Measurements from ENCODE around the gene UCN2.

Gene UCN2

DNA sequence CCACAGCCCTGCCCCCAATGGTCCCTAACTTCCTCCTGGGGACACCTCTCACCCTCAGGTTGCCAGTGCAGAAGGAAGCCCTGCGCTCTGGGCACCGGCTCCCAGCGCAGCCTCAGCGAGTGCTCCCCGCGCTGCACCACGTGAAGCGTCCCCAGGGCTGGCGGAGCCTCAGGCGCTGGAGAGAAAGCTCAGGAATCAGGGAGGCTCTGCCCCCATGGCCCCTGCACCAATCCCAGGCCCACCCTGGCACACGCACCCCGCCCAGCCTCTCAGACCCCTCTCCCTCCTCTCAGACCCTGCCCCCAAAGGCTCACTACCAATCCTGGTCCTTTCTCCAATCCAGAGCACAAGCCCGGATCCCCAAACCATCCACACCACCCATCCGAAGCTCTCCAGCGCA lies 24.6 kb upstream of the UCN2 start:
- DNase-seq, result no peak

GRCh38 chr3:48587686-48588085 lies 24.1 kb upstream of the UCN2 start:
- no peak for DNase-seq

- no peak for DNase-seq
These were observed 21.8 kb upstream of the UCN2 start for GRCh38 chr3:48585411-48585810.

DNA sequence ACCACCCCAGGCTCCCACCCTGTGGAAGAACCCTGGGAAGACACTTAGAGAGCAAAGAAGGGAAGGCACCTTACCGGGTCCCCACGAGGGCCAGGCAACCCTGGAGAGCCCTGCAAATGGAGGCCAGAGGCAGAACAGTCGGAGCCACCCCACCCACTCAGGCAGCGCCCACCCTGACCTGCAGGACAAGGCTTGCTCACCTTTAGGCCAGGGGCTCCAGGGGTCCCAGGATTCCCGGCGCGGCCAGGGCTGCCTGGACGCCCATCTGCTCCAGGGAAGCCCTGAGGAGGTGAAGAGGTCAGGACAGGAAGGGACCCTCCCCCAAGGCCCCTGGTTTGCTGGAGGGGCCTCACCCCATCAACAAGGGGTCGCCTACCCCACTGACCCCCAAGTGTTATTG lies 21.3 kb upstream of the UCN2 start:
- DNase-seq, result no peak

- no peak for DNase-seq
These were observed 18.3 kb upstream of the UCN2 start for GRCh38 chr3:48581621-48582481.

DNA sequence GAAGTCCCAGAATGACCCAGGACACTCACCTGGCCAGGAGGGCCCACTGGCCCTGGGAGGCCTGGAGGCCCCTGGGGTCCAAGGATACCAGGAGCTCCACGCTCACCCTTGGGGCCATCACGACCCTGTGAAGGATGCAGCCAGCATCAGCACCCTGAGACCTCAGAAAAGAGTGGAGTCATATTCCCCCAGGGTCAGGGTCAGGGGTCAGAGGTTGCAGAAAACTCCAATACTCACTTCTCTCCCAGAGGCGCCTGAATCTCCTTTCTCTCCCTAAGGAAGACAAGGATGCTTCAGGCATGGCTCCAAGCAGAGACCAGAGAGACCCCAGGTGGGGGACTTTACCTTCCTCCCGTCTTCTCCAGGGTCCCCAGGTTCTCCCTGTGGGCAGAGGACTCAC lies 13.1 kb upstream of the UCN2 start:
- no peak for DNase-seq

- no peak for DNase-seq
These were observed 11.8 kb upstream of the UCN2 start for GRCh38 chr3:48575366-48575765.

GRCh38 chr3:48573973-48574585 lies 10.5 kb upstream of the UCN2 start:
- DNase-seq, result no peak

DNA sequence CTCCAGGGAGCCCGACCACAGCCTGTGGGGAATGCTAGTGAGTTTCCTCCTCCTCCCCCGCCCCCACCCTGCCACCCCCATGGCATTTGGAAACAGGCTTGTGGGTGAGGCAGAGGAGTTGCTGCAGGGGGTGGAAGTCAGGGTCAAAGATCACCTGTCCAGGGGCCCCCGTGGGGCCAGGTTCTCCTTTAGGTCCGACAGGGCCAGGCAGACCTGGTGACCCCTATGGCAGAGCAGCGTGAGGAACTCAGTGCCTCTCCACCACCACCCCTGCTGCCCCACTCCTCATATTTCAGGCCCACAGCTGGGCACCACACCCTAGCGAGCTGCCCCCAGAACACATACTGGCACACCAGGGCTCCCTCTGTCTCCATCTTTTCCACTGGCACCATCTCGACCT lies 8.9 kb upstream of the UCN2 start:
- no peak for DNase-seq

- DNase-seq, result no peak
These were observed 8.4 kb upstream of the UCN2 start for GRCh38 chr3:48571938-48572337.

- DNase-seq, result no peak
These were observed 6.3 kb upstream of the UCN2 start for GRCh38 chr3:48569808-48570450.

DNA sequence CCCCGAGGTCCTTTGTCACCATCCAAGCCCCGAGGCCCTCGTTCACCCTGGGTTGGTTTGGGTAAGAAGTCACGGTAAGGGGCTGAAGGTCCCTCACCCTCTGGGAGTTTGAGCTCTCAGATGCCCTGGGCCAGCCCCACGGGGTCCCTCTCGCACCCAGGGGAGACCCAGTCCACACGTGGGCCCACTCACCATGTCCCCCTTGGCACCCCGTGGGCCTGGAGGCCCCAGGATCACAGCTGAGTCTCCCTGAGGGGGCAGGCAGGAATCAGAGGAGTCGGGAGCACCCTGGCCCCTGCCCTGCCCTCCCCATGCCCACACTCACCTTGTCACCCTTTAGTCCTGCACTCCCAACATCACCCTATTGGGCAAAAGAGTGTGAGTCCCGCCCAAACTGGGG lies 5.8 kb upstream of the UCN2 start:
- DNase-seq, result no peak

DNA sequence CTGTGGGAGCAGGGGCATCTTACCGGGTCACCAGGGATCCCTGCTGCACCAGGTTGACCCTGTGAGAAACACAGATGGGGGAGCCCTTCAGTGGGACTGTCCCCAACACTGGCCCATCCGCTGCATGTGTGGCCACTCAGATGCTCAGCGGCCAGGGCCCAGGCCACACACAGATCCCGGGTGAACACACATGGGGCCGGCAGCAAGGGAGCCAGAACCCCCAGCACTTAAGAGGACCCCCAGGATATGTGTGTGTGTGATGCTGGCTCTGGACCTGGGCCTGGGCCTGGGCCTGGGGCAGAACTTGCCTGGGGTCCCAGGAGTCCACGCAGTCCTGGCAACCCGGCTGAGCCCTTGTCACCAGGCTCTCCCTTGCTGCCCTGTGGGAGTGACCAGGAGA lies 4.9 kb upstream of the UCN2 start:
- DNase-seq, result no peak

DNA sequence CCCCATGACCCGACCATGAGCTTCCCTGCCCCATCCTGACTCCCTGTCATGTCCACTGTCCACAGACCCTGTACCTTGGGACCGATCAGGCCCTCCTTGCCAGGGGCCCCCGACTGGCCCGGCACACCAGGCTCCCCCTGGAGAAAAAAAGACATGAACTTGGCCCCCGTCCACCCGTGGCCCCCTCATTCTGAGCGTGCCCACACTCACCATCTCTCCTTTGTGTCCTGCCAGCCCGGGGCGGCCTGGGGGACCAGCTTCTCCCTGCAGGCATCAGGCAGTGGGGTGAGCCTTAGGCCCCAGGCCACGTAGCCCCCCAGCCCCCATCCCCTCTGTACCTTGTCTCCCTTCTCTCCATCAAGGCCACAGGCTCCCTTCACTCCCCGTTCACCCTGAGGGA lies 3.9 kb upstream of the UCN2 start:
- DNase-seq, result no peak

DNA sequence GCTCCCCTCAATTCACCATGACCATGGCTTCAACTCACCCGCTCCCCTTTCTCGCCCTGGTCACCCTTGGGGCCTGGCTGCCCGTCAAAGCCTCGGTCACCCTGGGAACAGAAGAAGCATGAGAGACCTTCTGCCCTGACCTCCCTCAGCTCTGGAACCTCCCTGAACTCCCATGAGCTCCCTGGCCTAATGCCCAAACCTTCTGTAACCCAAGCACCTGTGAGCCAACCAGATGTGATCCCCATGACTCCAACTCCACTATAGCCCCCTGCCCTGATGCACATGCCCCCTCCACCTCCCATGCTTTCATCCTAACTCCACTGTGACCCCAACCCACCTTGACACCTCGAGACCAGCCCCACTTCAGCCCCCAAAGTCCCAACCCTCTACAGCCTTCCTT lies 3.5 kb upstream of the UCN2 start:
- no peak for DNase-seq

DNA sequence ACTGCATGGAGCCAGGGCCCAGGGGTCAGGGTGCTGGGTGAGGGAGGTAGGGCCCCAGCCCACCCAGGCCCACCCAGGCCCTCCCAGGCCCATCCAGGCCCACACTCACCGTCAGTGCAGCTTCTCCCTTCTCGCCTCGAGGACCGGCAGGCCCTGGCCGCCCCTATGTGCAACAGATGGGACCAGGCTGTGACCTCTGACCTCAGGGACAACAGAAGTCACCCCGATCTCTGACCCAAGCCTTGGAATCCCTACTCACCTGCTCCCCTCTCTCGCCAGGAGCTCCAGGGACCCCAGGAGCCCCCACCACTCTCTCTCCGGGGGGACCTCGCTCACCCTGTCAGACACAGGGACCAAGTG lies 2.8 kb upstream of the UCN2 start:
- no peak for DNase-seq

DNA sequence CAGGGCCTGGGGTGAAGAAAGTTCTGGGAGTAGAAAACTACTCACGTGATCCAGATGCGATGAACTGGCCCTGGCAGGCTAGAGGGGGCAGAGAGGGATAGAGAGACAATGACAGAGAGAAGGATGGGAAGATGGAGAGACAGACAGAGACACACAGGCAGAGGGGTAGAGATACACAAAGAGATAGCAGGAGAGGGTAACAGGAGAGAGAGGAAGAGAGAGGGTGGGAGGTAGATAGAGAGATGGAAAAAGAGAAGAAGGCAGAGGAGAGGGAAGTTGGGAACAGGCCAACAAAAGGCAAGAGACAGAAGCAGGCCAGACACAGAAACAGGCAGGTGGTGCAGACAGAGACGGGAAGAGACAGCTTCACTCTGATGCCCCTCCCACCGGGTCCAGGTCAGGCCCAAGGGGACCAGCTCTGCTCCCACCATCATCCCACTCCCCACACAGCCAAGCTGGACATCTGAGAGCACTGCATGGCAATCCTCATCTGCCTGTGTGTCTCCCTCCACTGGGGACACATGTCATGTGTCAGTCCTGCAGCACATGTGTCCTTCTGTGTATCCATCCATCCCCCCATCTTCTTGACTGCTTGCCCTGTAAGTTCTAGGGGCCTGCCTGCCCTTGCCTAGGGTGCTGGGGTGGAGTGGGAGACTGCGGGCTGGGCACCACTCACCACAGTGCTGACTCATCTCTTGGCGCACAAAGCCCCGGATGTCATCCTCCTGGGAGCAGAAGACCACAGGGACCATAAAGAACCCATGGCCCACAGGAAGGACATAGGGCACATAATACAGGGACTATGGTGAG lies 2.2 kb upstream of the UCN2 start:
- DNase-seq, result no peak

DNA sequence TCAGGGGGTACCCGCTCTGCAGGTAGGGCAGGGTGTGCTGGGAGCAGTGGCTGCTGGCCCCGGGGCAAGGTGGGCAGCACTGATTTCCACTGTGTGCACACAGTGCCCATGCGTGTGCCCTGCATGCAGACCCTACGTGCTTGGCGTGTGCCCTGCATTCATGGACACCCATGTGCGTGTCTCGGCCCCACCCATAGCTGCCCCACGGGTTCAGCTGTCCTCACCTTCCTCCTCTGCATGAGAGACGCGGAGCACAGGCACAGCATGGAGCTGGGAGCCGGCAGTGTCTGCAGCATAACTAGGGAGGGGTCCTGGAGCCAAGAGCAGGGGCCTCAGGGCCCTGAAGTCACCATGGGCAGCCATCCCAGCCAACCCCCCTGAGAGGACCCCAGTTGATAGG lies 1.6 kb upstream of the UCN2 start:
- DNase-seq, result no peak

DNA sequence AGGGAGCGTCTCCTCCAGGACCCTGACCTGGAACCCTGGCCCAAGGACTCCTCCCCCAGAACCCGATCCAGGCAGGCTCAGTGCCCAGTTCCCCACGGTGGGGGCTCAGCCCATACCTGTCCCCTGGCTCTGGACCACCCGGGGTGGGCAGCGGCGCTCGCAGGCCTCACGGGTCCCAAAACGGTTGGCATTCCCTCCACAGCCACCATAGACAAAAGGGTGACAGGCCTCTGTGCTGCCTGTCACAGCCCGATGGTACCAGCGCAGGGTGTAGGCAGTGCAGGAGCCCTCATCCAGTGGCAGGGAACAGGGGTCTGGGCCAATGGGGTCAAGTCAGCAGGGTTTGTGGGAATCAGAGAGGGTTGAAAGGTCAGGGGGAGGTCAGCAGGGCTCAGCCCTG lies 1.1 kb upstream of the UCN2 start:
- no peak for DNase-seq

GRCh38 chr3:48564022-48564421 lies 441 bp upstream of the UCN2 start:
- DNase-seq, result no peak

DNA sequence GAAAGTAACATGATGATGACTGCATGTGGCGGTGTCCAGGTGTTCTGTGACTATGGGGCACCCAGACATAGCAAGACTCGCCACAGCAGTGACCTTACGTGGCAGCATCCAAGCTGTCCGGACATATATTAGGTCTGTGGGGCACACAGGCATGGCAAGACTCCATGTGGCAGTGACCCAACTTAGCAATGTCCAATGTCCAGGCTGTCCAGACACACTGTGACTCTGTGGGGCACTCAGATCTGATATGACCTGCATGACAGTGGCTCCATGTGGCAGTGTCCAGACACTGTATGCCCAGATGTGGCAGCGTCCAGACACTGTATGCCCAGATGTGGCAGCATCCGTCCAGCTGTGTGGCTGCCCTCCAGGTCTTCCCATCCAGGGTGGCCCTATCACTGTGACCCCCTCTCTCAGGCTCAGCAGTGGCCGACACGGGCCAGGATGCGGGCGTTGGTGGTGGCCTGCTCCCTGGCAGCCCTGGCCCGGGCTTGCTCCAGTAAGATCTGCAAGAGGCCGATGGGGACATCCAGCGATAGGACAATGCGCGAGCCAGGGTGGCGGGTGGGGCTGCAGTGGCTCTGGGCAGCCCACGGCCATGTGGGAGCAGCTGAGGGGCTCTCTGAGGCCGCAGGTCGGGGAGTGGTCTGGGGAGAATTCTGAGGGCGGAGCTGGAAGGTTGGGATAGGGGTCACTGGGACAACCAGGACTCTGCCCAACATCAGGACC lies 1.1 kb downstream of the UCN2 start:
- DNase-seq, result no peak

GRCh38 chr3:48561045-48561736 lies 2.4 kb downstream of the UCN2 start:
- no peak for DNase-seq
